Peyer's patch (tissue), 4 donors: ENCODE measurements around the gene BTF3. TPM values are rescaled to one million over a fixed set of nuclear protein-coding genes. Genes with fewer than 3 reads are reported as not detected.
"Not testable (repeated sequence)": the region's sequence is repeated elsewhere in the genome, so short reads cannot be mapped to it uniquely, and the experiment has no call there.

Experiments
- DNase-seq, 3 donors: peaks; one replicate each; pipeline ENCODE4 v3.0.0-alpha.2; 2017 to 2019
- H3K27ac ChIP-seq, 4 donors: fragments of 200-600 bp; sonication (generic); one replicate each; pipeline ENCODE4 v1.5.1; 2016 to 2019
- H3K27me3 ChIP-seq, 2 donors: fragments of 200-600 bp; sonication (generic); one replicate each; pipeline ENCODE4 v1.5.1; 2019
- H3K36me3 ChIP-seq, 3 donors: fragments of 200-600 bp; sonication (generic); one replicate each; pipeline ENCODE4 v1.5.1; 2016 to 2019
- H3K4me1 ChIP-seq, 4 donors: fragments of 200-600 bp; sonication (generic); one replicate each; pipeline ENCODE4 v1.5.1; 2016 to 2019
- H3K4me3 ChIP-seq, 4 donors: fragments of 200-600 bp; sonication (generic); 1 replicate in 3 of 4; 2 replicates in 1 of 4; pipeline ENCODE4 v1.5.1; 2016 to 2019; ENCODE audit warnings: mild to moderate bottlenecking in 1 of 4
- H3K9me3 ChIP-seq, 4 donors: fragments of 200-600 bp; sonication (generic); one replicate each; pipeline ENCODE4 v1.5.1; 2016 to 2019; ENCODE audit warnings: mild to moderate bottlenecking in 1 of 4
- POLR2A ChIP-seq, 2 donors: fragments of 450-650 bp; IDR thresholded peaks; one replicate each; pipeline ENCODE4 v1.5.1; 2017; ENCODE audit warnings: antibody characterized with exemption in 2 of 2, mild to moderate bottlenecking in 2 of 2, moderate library complexity in 2 of 2
- total RNA-seq, 4 donors: library from RNA; depleted of rRNA; stranded (reverse); fragments of >200 nt; gene quantifications; one replicate each; pipeline ENCODE4 v1.1.0, GENCODE V29; 2016
- TF ChIP-seq, protein P1 (sequence below), 6 experiments: fragments of 450-650 bp in 4 of 6; fragments of 200-600 bp in 2 of 6; sonication (generic) in 1 of 6; IDR thresholded peaks; one replicate each; pipeline ENCODE4 v1.5.1; 2017 to 2019; ENCODE audit warnings: antibody characterized with exemption in 6 of 6, mild to moderate bottlenecking in 3 of 6, moderate library complexity in 1 of 6

The BTF3 gene
- total RNA-seq, 4 donors from 2014 or later, result 274 to 353 (median 301) TPM

DNA sequence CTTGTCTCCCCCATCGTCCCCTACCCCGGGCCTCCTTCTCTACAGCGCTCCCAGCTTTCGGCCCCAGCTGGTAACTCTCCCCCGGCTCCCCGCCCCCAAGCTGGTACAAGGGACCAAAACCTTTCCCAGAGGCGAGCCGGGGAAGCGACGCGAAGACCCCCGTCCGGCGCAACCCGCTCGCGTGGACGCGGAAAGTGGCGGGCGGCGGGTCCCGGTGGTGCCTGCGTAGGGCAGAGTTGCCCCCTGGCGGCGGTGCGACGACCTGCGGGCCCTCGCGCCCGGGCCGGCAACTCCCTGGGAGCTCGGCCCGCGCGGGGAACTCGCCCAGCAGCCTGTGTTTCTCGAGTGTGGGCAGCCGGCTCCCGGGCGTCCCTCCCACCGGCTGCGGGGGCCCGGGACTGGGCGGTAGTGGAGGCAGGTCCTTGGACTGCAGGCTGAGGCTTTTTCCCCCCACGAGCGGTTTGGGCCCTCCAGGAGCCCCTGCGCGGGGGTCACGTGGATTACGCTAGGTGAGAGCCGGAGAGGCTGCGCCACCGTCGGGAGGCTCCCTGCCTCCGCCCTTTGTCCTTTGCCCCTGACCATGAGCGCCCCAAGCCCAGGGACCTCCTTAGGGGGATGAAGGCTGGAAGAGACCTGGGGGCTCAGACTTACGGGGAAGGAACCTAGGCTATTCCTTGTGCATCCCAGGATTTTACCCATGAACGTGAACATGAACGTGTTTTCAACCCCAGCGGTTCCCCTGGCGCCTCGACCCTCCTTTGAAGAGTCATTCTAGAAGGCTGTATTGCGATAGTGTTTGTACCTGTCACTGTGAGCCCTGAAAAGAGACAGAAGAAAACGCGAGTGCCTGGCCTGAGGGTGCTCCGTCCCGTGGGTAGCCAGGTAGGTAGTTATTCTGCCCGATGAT is 46.8 kb upstream of the BTF3 start:
- H3K4me3 ChIP-seq, result peak overlapping the region in 2 of 4 donors; percentile 35 to 40
- H3K9me3 ChIP-seq, result no peaks in the 10 kb centered on the region
- peaks cover 0 to 33% of the 10 kb centered on the region in 2 donors for H3K27me3 ChIP-seq
- peak; percentile 22 to 86 (median 81) for DNase-seq
- H3K36me3 ChIP-seq, result no peaks in the 10 kb centered on the region
- TF ChIP-seq, protein P1, sequence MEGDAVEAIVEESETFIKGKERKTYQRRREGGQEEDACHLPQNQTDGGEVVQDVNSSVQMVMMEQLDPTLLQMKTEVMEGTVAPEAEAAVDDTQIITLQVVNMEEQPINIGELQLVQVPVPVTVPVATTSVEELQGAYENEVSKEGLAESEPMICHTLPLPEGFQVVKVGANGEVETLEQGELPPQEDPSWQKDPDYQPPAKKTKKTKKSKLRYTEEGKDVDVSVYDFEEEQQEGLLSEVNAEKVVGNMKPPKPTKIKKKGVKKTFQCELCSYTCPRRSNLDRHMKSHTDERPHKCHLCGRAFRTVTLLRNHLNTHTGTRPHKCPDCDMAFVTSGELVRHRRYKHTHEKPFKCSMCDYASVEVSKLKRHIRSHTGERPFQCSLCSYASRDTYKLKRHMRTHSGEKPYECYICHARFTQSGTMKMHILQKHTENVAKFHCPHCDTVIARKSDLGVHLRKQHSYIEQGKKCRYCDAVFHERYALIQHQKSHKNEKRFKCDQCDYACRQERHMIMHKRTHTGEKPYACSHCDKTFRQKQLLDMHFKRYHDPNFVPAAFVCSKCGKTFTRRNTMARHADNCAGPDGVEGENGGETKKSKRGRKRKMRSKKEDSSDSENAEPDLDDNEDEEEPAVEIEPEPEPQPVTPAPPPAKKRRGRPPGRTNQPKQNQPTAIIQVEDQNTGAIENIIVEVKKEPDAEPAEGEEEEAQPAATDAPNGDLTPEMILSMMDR (IDR thresholded peaks at IDR 0.05), result peak in 5 of 6 experiments; percentile 44 to 90 (median 89)
- TF ChIP-seq POLR2A (IDR thresholded peaks at IDR 0.05), result no peak
- no peak overlapping the region for H3K27ac ChIP-seq
- H3K4me1 ChIP-seq, result peaks cover 0 to 27% (median 4%) of the 10 kb centered on the region in 4 donors

DNA sequence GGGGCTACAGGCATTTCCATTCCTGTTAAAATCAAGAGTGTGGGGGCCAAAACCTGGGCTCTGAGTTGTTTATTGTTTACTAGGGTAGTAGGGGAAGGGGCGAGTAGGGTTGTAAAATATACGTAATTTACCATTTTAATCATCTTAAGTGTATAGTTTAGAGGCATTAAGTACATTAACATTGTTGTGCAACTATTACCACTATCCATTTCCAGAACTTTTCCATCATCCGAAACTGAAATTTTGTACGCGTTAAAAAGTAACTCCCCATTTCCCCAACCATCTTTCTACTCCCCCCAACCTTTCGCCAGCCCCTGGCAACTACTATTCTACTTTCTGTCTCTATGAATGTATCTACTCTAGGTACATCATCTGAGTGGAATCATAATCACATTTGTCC is 46.0 kb upstream of the BTF3 start:
- Histone ChIP-seq H3K27ac (no peak overlapping the region), H3K4me3 (no peak overlapping the region), H3K36me3 (no peaks in the 10 kb centered on the region), H3K4me1 (peaks cover 0 to 23% (median 2%) of the 10 kb centered on the region in 4 donors), H3K27me3 (peaks cover 0 to 29% of the 10 kb centered on the region in 2 donors), H3K9me3 (no peaks in the 10 kb centered on the region)
- no peak for DNase-seq
- TF ChIP-seq POLR2A (IDR thresholded peaks at IDR 0.05), result no peak
- TF ChIP-seq, protein P1 (IDR thresholded peaks at IDR 0.05), result no peak

DNA sequence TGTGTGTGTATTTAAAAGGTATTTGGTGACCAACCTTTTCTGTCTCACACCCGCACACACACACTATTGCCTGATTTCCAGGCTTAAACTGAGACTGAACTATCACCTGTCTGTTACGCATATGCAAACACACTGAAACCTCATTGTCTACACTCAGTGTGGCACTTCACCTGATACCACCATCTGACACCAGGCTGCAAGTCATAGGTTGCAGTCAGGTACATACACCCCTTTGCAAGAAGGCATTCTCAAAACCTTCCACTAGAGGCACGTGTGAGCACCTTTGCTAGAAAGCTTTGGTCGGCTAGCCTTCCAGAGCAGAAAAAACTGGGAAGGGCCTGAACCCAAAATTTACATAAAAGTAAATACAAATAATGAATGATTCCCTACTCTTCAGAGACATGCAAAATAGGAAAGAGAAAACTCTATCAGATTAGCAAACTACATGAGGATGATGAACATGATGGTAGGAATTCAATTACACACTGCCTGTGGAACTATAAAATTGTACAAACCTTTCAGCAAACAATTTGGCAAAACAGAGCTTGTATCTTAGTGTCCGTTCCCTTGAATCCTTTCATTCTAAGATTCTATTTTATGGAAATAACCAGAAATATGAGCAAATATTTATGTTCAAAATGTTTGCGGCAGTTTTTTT is 43.7 kb upstream of the BTF3 start:
- Histone ChIP-seq H3K27me3 (peaks cover 0 to 22% of the 10 kb centered on the region in 2 donors), H3K36me3 (no peaks in the 10 kb centered on the region), H3K9me3 (no peaks in the 10 kb centered on the region), H3K27ac (no peak overlapping the region), H3K4me1 (peaks cover 0 to 12% (median 0%) of the 10 kb centered on the region in 4 donors), H3K4me3 (no peak overlapping the region)
- TF ChIP-seq POLR2A (IDR thresholded peaks at IDR 0.05), result no peak
- TF ChIP-seq, protein P1 (IDR thresholded peaks at IDR 0.05), result peak; percentile 15 to 81 (median 72)
- peak in 1 of 3 donors; percentile 77 for DNase-seq

DNA sequence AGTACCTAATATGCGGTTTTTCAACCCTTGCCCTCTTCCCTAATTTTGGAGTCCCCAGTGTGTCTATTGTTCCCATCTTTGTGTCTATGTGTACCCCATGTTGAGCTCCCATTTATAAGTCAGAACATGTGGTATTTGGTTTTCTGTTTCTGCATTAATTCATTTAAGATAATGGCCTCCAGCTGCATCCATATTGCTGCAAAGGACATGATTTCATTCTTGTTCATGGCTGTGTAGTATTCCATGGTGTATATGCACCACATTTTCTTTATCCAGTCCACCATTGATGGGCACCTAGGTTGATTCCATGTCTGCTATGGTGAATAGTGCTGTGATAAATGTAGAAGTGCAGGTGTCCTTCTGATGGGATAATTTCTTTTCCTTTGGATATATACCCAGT is 41.8 kb upstream of the BTF3 start:
- H3K27ac ChIP-seq, DNase-seq, H3K4me3 ChIP-seq, H3K9me3 ChIP-seq, H3K36me3 ChIP-seq, H3K4me1 ChIP-seq, H3K27me3 ChIP-seq: not testable (repeated sequence)

DNA sequence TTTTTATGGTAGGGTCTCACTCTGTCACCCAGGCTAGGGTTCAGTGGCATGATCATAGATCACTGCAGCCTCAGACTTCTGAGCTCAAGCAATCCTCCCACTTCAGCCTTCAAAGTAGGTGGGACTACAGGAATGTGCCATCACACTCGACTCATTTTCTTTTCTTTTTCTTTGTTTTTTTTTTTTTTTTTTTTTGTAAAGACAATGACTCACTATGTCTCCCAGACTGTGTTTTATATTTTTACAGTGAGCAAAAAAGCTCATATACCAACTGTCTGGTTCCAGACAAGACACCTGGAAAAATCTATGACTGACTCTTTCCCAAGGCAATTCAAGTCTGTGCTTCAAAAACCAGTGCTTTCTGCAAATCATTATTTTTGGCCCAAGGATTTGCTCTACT is 38.9 kb upstream of the BTF3 start:
- Histone ChIP-seq H3K27me3 (no peaks in the 10 kb centered on the region), H3K27ac (no peak overlapping the region), H3K36me3 (no peaks in the 10 kb centered on the region), H3K4me1 (no peaks in the 10 kb centered on the region), H3K4me3 (no peak overlapping the region), H3K9me3 (no peaks in the 10 kb centered on the region)
- DNase-seq, result no peak
- TF ChIP-seq, protein P1 (IDR thresholded peaks at IDR 0.05), result no peak
- TF ChIP-seq POLR2A (IDR thresholded peaks at IDR 0.05), result no peak

DNA sequence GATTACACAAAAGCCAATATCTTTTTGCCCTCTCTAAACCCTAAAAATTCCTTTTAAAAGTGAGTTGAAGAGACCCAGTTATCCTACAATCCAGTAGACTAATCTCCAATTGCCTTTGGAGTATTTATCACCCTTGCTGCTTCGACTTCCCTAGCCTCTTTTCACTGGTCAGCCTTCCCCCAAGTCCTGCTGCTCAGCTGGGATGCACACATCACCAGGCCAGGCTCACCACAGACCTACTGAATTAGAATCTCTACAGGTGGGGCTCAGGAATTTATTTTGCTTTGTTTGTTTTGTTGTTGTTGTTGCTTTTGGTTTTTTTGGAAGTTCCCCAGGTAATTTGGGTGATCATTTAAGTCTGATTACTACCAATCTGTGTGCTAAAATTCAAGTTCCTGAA is 38.1 kb upstream of the BTF3 start:
- no peaks in the 10 kb centered on the region for H3K27me3 ChIP-seq
- no peaks in the 10 kb centered on the region for H3K9me3 ChIP-seq
- no peaks in the 10 kb centered on the region for H3K36me3 ChIP-seq
- TF ChIP-seq, protein P1 (IDR thresholded peaks at IDR 0.05), result no peak
- no peak for TF ChIP-seq POLR2A (IDR thresholded peaks at IDR 0.05)
- H3K4me1 ChIP-seq, result no peaks in the 10 kb centered on the region
- DNase-seq, result no peak
- H3K27ac ChIP-seq, result no peak overlapping the region
- no peak overlapping the region for H3K4me3 ChIP-seq
